Measurements from ENCODE around the gene CHCHD10. TPM values are rescaled to one million over a fixed set of nuclear protein-coding genes. Genes with fewer than 3 reads are reported as not detected.
A peak's percentile ranks its signal among the peaks of the same experiment; 100 is the strongest.

CHCHD10 gene
- total and polyA plus RNA-seq, 2 of the 13 experiments (the other 11 are each of a cell fraction or from before 2014, with no cell fraction given): 37.0 to 62.8 TPM

GRCh38 chr22:23764899-23765881, 2.6 kb downstream of the CHCHD10 start (continued):
- no peak for TF ChIP-seq KLF12 (CRISPR knock-in tag; IDR thresholded peaks at IDR 0.05; ENCODE audit: borderline replicate concordance)
- no peak for TF ChIP-seq ZBTB44 (CRISPR knock-in tag; IDR thresholded peaks at IDR 0.05)
- TF ChIP-seq ZNF891 (CRISPR knock-in tag; IDR thresholded peaks at IDR 0.05): 0 out of 2 replicates have a peak, but pooled peaks have one; percentile 32
- TF ChIP-seq SIX4 (CRISPR knock-in tag; IDR thresholded peaks at IDR 0.05): no peak
- no peak for TF ChIP-seq NFE2L1 (CRISPR knock-in tag; IDR thresholded peaks at IDR 0.05; ENCODE audit: borderline replicate concordance)
- TF ChIP-seq PHB2 (IDR thresholded peaks at IDR 0.05; ENCODE audit: partially characterized antibody): no peak
- no peak for TF ChIP-seq ARNT (IDR thresholded peaks at IDR 0.05)
- TF ChIP-seq CEBPG (CRISPR knock-in tag; IDR thresholded peaks at IDR 0.05): peak; percentile 92
- no peak for TF ChIP-seq ONECUT2 (CRISPR knock-in tag; IDR thresholded peaks at IDR 0.05)
- TF ChIP-seq GRHL1 (CRISPR knock-in tag; conservative IDR thresholded peaks at IDR 0.05): no peak
- TF ChIP-seq ZNF230 (CRISPR knock-in tag; IDR thresholded peaks at IDR 0.05): no peak
- TF ChIP-seq PAF1 (CRISPR knock-in tag; IDR thresholded peaks at IDR 0.05): 0 out of 2 replicates have a peak, but pooled peaks have one; percentile 77
- TF ChIP-seq SMAD3 (CRISPR knock-in tag; IDR thresholded peaks at IDR 0.05): 0 out of 2 replicates have a peak, but pooled peaks have one; percentile 48
- no peak for TF ChIP-seq LCORL (IDR thresholded peaks at IDR 0.05)
- no peak for TF ChIP-seq LCORL (CRISPR knock-in tag; IDR thresholded peaks at IDR 0.05)
- TF ChIP-seq SIN3A (IDR thresholded peaks at IDR 0.05; ENCODE audit: borderline replicate concordance, low read depth, low read length): peak; percentile 14; the same call in 1 of the 2 replicates
- TF ChIP-seq TRIM24 (CRISPR knock-in tag; IDR thresholded peaks at IDR 0.05): no peak
- TF ChIP-seq FOXP1 (IDR thresholded peaks at IDR 0.05): no peak
- peak; percentile 24; the same call in 1 of the 2 replicates for TF ChIP-seq FOXP1 (CRISPR knock-in tag; IDR thresholded peaks at IDR 0.05)
- no peak for TF ChIP-seq HDAC6 (IDR thresholded peaks at IDR 0.05; ENCODE audit: low read depth, low read length)
- TF ChIP-seq POLR2AphosphoS5 (IDR thresholded peaks at IDR 0.05; ENCODE audit: low read depth, low read length): peak; percentile 47
- 0 out of 2 replicates have a peak, but pooled peaks have one; percentile 48 for TF ChIP-seq KAT7 (CRISPR knock-in tag; IDR thresholded peaks at IDR 0.05; ENCODE audit: borderline replicate concordance)
- TF ChIP-seq RERE (CRISPR knock-in tag; IDR thresholded peaks at IDR 0.05; ENCODE audit: low read depth): peak; percentile 22; the same call in 1 of the 2 replicates
